ENCODE results near the gene EXT2. TPM values are rescaled to one million over a fixed set of nuclear protein-coding genes. Genes with fewer than 3 reads are reported as not detected.
A peak's percentile ranks its signal among the peaks of the same experiment; 100 is the strongest.

Gene EXT2
- total and polyA plus RNA-seq, 2 of the 13 experiments (the other 11 are each of a cell fraction or from before 2014, with no cell fraction given): 61.5 to 68.7 TPM

- TF ChIP-seq ZNF329 (CRISPR knock-in tag; IDR thresholded peaks at IDR 0.05; ENCODE audit: low read depth) (no peak), SIN3B (IDR thresholded peaks at IDR 0.05; ENCODE audit: low read length) (no peak), CENPX (CRISPR knock-in tag; IDR thresholded peaks at IDR 0.05) (no peak), AKAP8 (CRISPR knock-in tag; IDR thresholded peaks at IDR 0.05) (no peak), RBM22 (optimal IDR thresholded peaks at IDR 0.05; ENCODE audit: low read length) (no peak), ZNF546 (CRISPR knock-in tag; conservative IDR thresholded peaks at IDR 0.05) (0 out of 2 replicates have a peak, but pooled peaks have one; percentile 12), KDM5A (IDR thresholded peaks at IDR 0.05; ENCODE audit: borderline replicate concordance, low read length) (no peak), ZNF496 (CRISPR knock-in tag; IDR thresholded peaks at IDR 0.05; ENCODE audit: insufficient replicate concordance) (no peak), FOXA1 (IDR thresholded peaks at IDR 0.05) (no peak), FOXA1 (CRISPR knock-in tag; IDR thresholded peaks at IDR 0.05) (0 out of 2 replicates have a peak, but pooled peaks have one; percentile 20), MIER3 (CRISPR knock-in tag; IDR thresholded peaks at IDR 0.05; ENCODE audit: borderline replicate concordance) (no peak), ZNF432 (CRISPR knock-in tag; IDR thresholded peaks at IDR 0.05; ENCODE audit: borderline replicate concordance) (no peak), NFYB (CRISPR knock-in tag; IDR thresholded peaks at IDR 0.05) (no peak), ZNF484 (CRISPR knock-in tag; IDR thresholded peaks at IDR 0.05; ENCODE audit: borderline replicate concordance, low read depth) (no peak), MXD3 (CRISPR knock-in tag; IDR thresholded peaks at IDR 0.05) (no peak), ZNF44 (CRISPR knock-in tag; IDR thresholded peaks at IDR 0.05) (no peak), RFX5 (IDR thresholded peaks at IDR 0.05; ENCODE audit: low read depth, low read length) (no peak)
- TF ChIP-seq, protein P1, sequence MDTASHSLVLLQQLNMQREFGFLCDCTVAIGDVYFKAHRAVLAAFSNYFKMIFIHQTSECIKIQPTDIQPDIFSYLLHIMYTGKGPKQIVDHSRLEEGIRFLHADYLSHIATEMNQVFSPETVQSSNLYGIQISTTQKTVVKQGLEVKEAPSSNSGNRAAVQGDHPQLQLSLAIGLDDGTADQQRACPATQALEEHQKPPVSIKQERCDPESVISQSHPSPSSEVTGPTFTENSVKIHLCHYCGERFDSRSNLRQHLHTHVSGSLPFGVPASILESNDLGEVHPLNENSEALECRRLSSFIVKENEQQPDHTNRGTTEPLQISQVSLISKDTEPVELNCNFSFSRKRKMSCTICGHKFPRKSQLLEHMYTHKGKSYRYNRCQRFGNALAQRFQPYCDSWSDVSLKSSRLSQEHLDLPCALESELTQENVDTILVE (CRISPR knock-in tag; IDR thresholded peaks at IDR 0.05): no peak
- TF ChIP-seq, protein P2, sequence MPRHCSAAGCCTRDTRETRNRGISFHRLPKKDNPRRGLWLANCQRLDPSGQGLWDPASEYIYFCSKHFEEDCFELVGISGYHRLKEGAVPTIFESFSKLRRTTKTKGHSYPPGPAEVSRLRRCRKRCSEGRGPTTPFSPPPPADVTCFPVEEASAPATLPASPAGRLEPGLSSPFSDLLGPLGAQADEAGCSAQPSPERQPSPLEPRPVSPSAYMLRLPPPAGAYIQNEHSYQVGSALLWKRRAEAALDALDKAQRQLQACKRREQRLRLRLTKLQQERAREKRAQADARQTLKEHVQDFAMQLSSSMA (CRISPR knock-in tag; IDR thresholded peaks at IDR 0.05): no peak
- TF ChIP-seq, protein P3, sequence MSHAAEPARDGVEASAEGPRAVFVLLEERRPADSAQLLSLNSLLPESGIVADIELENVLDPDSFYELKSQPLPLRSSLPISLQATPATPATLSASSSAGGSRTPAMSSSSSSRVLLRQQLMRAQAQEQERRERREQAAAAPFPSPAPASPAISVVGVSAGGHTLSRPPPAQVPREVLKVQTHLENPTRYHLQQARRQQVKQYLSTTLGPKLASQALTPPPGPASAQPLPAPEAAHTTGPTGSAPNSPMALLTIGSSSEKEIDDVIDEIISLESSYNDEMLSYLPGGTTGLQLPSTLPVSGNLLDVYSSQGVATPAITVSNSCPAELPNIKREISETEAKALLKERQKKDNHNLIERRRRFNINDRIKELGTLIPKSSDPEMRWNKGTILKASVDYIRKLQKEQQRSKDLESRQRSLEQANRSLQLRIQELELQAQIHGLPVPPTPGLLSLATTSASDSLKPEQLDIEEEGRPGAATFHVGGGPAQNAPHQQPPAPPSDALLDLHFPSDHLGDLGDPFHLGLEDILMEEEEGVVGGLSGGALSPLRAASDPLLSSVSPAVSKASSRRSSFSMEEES (CRISPR knock-in tag; IDR thresholded peaks at IDR 0.05): no peak
- TF ChIP-seq, protein P4, sequence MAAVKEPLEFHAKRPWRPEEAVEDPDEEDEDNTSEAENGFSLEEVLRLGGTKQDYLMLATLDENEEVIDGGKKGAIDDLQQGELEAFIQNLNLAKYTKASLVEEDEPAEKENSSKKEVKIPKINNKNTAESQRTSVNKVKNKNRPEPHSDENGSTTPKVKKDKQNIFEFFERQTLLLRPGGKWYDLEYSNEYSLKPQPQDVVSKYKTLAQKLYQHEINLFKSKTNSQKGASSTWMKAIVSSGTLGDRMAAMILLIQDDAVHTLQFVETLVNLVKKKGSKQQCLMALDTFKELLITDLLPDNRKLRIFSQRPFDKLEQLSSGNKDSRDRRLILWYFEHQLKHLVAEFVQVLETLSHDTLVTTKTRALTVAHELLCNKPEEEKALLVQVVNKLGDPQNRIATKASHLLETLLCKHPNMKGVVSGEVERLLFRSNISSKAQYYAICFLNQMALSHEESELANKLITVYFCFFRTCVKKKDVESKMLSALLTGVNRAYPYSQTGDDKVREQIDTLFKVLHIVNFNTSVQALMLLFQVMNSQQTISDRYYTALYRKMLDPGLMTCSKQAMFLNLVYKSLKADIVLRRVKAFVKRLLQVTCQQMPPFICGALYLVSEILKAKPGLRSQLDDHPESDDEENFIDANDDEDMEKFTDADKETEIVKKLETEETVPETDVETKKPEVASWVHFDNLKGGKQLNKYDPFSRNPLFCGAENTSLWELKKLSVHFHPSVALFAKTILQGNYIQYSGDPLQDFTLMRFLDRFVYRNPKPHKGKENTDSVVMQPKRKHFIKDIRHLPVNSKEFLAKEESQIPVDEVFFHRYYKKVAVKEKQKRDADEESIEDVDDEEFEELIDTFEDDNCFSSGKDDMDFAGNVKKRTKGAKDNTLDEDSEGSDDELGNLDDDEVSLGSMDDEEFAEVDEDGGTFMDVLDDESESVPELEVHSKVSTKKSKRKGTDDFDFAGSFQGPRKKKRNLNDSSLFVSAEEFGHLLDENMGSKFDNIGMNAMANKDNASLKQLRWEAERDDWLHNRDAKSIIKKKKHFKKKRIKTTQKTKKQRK (IDR thresholded peaks at IDR 0.05; ENCODE audit: low read length): no peak
- TF ChIP-seq, protein P5, sequence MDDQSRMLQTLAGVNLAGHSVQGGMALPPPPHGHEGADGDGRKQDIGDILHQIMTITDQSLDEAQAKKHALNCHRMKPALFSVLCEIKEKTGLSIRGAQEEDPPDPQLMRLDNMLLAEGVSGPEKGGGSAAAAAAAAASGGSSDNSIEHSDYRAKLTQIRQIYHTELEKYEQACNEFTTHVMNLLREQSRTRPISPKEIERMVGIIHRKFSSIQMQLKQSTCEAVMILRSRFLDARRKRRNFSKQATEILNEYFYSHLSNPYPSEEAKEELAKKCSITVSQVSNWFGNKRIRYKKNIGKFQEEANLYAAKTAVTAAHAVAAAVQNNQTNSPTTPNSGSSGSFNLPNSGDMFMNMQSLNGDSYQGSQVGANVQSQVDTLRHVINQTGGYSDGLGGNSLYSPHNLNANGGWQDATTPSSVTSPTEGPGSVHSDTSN (CRISPR knock-in tag; IDR thresholded peaks at IDR 0.05; ENCODE audit: borderline replicate concordance): no peak
Observed at GRCh38 chr11:44095506-44096359, at the start of gene EXT2 (continued).
